GM18508 (cell line): ENCODE measurements around the gene MEOX1.

Experiments used
- ATAC-seq: cut with Tn5 transposase; IDR thresholded peaks from one replicate; pipeline ENCODE4 v1.9.1; 2021; ENCODE audit warnings: moderate number of reproducible peaks; ENCODE audit not compliant: insufficient read depth, unreplicated experiment

MEOX1 gene

DNA sequence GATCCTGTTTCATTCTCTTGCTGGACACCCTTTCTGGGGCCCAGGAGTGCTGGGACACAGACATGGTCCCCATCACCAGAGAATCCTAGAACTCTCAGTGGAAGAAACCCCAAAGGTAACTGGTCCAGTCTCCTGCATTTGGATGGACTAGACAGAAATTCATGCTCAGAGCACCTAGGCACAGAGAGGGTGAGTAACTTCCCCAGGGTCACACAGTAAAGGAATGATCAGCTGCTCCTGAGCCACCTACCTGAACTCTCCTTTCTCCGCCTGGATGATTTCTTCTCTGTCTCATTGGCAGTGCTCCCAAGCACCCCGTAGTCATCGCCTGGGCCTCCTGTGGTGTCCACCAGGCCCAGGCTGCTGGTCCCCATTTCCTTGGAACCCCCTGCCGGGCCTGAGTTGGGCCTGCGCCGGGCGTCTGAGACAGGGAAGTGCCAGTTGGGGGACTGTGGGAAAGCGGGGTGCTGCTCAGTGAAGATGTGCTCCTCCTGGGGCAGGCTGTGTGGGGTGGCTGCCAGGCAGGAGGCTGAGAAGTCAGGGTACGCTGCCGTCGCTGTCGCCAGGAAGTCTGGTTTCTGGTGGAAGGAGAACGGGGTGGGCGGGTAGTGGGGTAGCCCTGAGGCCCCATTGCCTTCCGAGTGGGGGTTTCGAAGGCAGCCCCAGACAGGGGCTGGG, 767 bp downstream of the MEOX1 start:
- ATAC-seq = no peak

DNA sequence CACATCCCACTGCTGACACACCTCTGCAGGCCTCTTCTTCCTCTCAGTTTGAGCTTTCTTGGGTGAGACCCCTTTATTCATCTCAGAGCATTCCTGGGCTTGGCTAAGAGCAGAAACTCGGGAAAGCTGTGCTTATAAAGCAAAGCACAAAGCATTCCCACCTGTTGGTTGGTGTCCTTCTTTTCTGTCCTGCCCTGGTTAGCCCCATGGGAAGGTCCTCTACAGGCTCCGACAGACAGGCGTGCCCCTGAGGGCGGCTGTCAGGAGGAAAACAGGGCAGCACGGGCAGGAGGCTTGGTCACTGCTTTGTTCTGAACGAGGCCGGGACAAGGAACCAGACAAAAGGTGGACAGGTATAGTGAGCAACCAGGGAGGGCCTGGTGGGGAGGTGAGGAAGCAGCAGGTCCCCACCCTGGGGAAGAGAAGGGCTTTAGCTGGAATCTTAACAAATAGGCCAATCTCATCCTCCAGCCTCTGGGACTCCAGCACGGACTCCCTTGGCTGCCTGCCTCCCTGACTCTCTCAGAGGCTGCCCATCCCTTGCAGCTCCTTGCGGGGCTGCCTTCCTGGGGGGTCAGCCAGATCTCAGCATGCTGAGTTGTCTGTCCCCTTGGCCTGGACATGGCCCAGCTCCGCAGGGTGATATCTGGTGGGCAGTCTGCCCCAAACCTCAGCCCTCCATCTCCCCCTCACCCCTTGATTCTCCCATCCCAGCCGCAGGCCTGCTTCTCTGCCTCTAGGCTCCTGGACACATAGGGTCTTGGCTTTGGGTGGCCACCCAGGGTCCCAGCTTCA, 1.7 kb downstream of the MEOX1 start:
- no peak for ATAC-seq

DNA sequence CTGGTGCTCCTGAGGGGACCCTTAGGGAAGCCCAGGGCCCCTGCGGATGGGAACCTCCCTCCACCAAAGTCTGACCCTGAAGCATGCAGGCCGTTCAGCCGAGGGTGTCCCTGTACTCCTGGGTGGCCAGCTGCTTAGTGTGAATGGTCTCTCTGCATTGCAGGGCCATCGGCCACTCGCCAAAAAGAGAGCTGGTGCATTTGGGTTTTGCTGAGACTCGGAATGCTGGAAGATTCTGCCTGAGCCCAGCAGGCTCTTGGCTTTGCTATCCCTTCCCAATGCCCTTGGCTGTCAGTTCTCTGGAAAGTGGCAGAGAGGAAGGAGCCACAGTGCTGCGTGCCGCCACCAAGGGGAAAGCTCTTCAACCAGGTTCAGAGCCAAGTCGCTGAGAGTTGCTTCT, 2.8 kb downstream of the MEOX1 start:
- no peak for ATAC-seq

DNA sequence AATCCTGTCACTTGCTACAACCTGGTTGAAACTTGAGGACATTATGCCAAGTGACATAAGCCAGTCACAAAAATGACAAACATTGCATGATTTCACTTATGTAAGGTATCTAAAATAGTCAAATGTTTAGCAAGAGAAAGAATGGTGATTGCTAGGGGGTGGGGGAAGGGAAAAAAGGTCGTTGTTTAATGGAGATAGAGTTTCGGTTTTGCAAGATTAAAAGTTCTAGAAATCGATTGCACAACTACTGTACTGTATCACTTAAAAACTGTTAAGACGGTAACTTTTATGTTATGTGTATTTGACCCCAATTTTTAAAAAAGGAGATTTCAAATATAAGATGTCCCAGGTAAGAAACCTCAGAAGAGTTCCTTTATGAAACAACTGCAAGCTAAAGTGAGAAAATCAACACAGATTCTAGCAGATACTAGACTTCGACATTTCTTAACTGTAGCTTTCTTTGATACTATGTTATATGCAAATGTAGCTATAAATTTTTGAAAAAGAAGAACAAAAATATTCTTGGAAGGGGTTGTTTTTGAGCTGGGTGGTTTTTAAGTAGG, 5.9 kb downstream of the MEOX1 start:
- ATAC-seq = no peak

- ATAC-seq = no peak
Observed at GRCh38 chr17:43652124-43652480, 9.6 kb downstream of the MEOX1 start.

- no peak for ATAC-seq
Observed at GRCh38 chr17:43650471-43650870, 11.3 kb downstream of the MEOX1 start.

GRCh38 chr17:43648916-43649315, 12.8 kb downstream of the MEOX1 start:
- ATAC-seq = no peak

DNA sequence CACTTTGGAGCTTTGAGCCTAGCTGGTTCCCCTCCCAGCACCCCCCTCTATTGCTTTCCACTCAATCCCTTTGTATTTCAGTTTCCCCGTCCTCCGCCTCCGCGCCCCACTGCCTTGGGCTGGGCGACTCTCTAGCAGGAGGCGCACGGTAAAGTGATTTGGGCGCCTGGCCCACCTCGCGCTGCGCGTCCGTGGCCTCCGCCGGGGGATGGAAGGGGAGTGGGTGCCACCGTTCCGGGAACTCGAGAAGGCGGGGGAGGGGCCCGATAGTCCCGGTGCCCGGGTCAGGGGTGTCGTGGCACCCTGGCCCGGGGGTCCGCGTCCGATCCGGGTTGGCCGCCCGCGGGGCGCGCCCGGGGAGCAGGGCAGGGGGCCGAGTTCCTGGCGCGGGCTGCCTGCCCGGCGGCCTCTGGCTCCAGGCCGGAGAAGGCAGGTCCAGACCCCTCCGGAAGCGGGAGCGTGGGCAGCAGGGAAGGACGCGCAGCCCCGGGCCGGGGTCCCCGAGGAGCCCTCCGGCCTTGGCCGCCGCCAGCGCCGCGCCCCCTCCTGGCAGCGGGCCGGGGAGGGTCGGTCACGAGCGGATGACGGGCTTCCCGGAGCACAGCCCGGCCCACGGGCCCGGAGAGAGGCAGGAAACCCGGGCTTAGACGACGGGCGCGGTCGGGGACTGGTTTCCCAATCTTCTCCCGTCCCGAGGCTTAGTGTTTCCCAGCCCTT, 15.8 kb downstream of the MEOX1 start:
- ATAC-seq = no peak

GRCh38 chr17:43645450-43645764, 16.3 kb downstream of the MEOX1 start:
- no peak for ATAC-seq

DNA sequence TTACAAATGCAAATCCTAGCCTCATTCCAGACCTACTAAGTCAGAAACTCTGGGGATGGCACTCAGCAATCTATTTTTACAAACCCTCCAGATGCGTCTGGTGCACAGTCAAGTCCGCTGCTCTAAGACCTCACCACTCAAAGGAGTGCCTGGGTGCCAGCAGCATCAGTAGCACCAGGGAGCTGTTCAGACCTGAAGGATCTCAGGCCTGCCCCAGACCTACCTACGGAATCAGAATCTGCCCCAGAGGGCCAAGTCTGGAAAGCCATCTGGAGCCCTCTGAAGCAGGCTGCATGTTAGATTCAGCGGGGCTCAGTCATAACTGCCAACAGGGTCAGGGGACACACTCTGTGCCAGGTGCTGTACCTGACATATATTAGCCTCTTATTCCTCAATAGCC, 17.6 kb downstream of the MEOX1 start:
- no peak for ATAC-seq

DNA sequence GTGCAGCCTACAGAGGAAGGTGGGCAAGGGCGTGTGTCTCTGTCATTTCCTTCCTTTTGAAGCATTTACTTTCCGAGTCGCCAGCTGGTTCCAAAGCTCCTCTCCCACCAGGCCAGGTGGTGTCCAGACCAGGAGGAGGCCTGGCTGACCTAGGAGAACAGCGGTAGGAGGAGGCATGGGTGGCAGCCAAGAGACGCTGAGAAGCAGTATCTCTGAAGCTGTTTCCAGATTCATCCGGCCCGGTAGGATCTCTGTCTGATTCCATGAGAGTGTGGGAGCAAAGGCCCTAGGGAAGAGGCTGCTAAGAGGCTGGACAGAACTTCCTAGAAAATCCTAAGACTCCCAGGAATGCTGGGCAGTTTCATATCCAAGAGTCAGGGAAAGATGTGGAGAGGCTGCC, 20.3 kb downstream of the MEOX1 start:
- no peak for ATAC-seq

GRCh38 chr17:43640491-43641252, 21.1 kb downstream of the MEOX1 start:
- no peak for ATAC-seq

- no peak for ATAC-seq
Observed at GRCh38 chr17:43637563-43638323, 24.0 kb downstream of the MEOX1 start.

DNA sequence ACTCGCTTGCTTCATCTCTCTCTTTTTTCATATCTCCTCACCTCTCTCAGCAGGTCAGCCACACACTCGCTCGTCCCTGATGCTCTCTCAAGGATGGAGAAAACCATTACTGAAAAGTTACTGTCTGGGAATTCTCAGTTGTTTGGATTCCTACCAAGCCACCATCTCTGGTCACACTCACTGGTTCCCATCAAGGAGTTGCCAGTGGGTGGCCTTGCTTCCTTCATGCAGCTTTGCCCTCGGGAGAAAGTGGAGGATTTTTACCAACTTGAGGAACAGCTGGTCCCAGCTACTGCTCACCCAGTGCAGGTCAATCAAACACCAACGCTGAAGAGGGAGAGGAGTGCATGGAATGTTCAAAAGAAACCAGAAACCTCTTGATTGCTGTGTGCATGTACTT, 25.3 kb downstream of the MEOX1 start:
- no peak for ATAC-seq

DNA sequence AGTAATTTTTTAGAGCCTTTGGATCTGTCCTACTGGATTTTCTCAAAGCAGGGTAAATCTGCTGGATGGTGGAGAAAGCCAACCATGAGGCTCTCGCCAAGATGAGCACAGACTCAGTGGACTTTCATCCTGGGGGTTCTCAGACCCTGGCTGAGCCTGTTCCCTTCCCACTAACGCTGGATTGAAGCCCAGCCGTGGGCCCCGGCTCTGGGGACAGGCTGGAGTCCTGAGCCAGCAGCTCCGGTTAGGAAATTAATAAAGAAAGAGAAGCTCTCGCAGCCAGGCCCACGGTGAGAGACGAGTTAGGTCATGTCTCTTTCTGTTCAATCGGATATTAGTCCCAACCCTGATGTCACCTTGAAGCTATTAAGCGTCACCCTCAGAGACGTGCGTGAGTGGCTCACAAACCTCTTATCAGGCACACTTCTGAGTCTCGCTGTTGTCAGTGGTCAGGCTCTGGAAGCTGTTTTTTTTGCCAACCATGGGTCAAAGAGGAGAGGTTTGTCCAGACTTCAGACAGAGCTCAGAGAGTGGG, 27.1 kb downstream of the MEOX1 start:
- no peak for ATAC-seq

GRCh38 chr17:43632221-43632620, 29.5 kb downstream of the MEOX1 start:
- no peak for ATAC-seq

DNA sequence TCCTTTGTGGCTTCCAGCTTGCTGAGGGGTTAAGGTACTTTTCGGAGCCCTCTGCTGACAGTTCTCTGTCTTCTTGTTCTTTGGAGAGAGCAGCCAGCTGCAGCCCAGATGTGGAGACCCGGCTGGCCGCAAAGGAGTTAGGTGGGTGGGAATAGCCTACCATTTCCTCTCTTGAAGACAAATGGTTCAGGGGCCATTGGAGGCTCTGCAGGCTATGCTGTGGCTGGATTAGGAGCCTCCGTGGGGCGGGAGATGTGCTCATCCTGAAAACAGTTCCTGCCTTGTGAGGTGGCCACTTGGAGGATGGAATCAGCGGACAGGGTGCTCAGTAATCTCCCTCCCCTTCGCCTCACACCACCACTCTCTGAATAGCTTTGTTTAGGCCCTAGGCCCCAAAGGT, 30.3 kb downstream of the MEOX1 start:
- no peak for ATAC-seq

GRCh38 chr17:43628089-43628650, 33.6 kb downstream of the MEOX1 start:
- ATAC-seq = no peak

GRCh38 chr17:43627653-43628052, 34.1 kb downstream of the MEOX1 start:
- no peak for ATAC-seq
